SU-DHL-6 (cell line): ENCODE measurements around the gene CHSY1.

Experiments
- H2AFZ ChIP-seq: fragments of 200-600 bp; sonication (generic); 2 replicates; pipeline ENCODE4 v1.6.1; 2014; ENCODE audit warnings: low read depth, mild to moderate bottlenecking, moderate library complexity, mixed read lengths, antibody characterized with exemption, low read length; ENCODE audit not compliant: severe bottlenecking
- H3F3A ChIP-seq: fragments of 200-600 bp; shearing (Covaris generic); 2 replicates; pipeline ENCODE4 v1.6.0; 2016; ENCODE audit warnings: antibody characterized with exemption, mild to moderate bottlenecking; ENCODE audit not compliant: insufficient read depth
- H3K27ac ChIP-seq: fragments of 200-600 bp; sonication (generic); 2 replicates; pipeline ENCODE4 v1.5.1; 2016; ENCODE audit warnings: low read depth, mild to moderate bottlenecking, low read length, moderate library complexity, mixed read lengths
- H3K27me3 ChIP-seq: fragments of 200-600 bp; sonication (generic), shearing (Covaris generic); 2 replicates; pipeline ENCODE4 v1.6.0; 2014; ENCODE audit warnings: mild to moderate bottlenecking, low read length
- H3K36me3 ChIP-seq: fragments of 200-600 bp; sonication (generic); 2 replicates; pipeline ENCODE4 v1.6.1; 2014; ENCODE audit warnings: mild to moderate bottlenecking, low read length, mixed read lengths
- H3K4me2 ChIP-seq: fragments of 300-600, 200-600 bp; shearing (Covaris generic), sonication (generic); 2 replicates; pipeline ENCODE4 v1.6.0; 2014; ENCODE audit warnings: low read length, low read depth, mild to moderate bottlenecking; ENCODE audit not compliant: poor library complexity, severe bottlenecking
- H3K4me3 ChIP-seq: fragments of 200-600 bp; sonication (generic); 2 replicates; pipeline ENCODE4 v1.5.1; 2014; ENCODE audit warnings: antibody characterized with exemption, low read length, mild to moderate bottlenecking, mixed read lengths; ENCODE audit not compliant: insufficient read depth, poor library complexity, severe bottlenecking
- H3K79me2 ChIP-seq: fragments of 200-600 bp; sonication (generic); 2 replicates; pipeline ENCODE4 v1.6.1; 2014; ENCODE audit warnings: mild to moderate bottlenecking, low read length, moderate library complexity; ENCODE audit not compliant: insufficient read depth
- H3K9ac ChIP-seq: fragments of 200-600 bp; sonication (generic); 2 replicates; pipeline ENCODE4 v1.7.0; 2014; ENCODE audit warnings: mild to moderate bottlenecking, low read length
- H3K9me2 ChIP-seq: fragments of 200-600 bp; sonication (generic); replicated peaks from 2 replicates; pipeline ENCODE4 v1.6.1; 2014; ENCODE audit warnings: low read length; ENCODE audit not compliant: insufficient read depth
- H3K9me3 ChIP-seq: fragments of 200-600 bp; sonication (generic); 2 replicates; pipeline ENCODE4 v1.6.1; 2014; ENCODE audit warnings: low read length, mixed read lengths; ENCODE audit not compliant: insufficient read depth
- H4K20me1 ChIP-seq: fragments of 200-600 bp; sonication (generic); 2 replicates; pipeline ENCODE4 v1.6.1; 2014; ENCODE audit warnings: low read depth, mild to moderate bottlenecking, antibody characterized with exemption, low read length, moderate library complexity, mixed read lengths
- CTCF ChIP-seq: fragments of 200-600 bp; sonication (generic); IDR thresholded peaks from one replicate; pipeline ENCODE4 v1.5.1; 2017; ENCODE audit warnings: antibody characterized with exemption, mild to moderate bottlenecking, low read length, moderate library complexity; ENCODE audit not compliant: insufficient read depth, poor library complexity, severe bottlenecking
- EZH2phosphoT487 ChIP-seq: fragments of 200-600 bp; sonication (generic), shearing (Covaris generic); conservative IDR thresholded peaks from 2 replicates; pipeline ENCODE4 v1.6.1; 2018; ENCODE audit warnings: mild to moderate bottlenecking, antibody characterized with exemption, low read length, moderate library complexity, mixed read lengths

The CHSY1 gene

DNA sequence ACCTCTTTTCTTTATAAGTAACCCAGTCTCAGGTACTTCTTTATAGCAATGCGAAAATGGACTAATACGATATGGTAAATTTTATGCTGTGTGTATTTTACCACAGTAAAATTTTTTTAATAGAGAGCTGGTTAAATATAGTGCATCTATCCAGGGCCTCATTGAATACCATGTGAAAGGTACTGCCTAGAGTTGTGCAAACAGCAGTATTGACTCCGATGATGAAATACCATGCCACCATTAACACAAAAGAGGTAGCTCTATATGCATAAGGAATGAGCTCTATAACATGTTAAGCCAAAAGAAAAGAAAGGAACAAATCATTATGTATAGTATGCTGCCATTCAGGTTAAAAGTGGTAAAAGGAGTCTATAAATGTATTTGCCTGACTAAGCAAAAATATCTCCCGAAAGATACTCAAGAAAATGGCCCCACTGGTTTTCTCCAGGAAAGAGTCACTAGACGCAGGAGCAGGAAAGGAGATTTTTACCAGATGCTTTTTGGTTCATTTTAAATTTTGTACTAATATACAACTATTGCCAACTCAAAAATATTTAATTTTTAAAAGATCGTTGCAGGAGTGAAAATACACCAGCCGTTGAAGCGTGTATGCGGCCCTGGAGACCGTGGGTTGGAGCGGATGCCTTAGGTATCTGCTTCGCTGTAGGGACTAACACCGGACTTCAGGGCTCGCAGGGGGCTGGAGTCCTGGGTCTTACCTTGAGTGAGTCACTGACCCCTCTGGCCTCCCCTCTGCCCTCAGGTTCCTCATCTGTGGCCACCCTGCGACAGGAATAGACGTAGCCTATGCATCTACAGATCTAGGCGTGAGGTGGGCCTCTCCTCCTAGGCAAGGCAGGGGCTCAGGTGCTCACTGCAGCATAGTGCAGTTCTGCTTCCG is 120.1 kb downstream of the CHSY1 start:
- H3K27ac ChIP-seq, result no peak overlapping the region
- no peaks in the 10 kb centered on the region for H3K27me3 ChIP-seq

DNA sequence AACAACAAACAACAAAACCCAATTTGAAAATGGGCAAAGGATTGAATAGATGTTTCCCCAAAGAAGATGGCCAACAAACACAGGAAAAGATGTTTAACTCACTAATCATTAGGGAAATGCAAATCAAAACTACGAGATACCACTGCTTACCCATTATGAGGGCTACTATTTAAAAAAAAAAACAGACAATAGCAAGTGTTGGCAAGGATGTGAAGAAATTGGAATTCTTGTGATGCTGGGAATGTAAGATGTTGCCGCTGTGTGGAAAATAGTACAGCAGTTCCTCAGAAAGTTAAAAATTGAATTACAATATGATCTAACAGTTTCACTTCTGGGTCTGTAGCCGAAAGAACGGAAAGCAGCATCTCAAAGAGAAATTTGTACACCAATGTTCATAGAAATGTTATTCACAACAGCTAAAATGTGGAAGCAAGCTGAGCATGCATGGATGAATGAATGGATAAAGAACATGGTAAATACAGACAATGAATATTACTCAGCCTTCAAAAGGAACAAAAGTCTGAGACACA is 121.9 kb downstream of the CHSY1 start:
- Histone ChIP-seq H3K27ac (no peak overlapping the region), H3F3A (no peaks in the 10 kb centered on the region; the same call in 1 of the 2 replicates), H3K36me3 (no peaks in the 10 kb centered on the region), H3K27me3 (no peaks in the 10 kb centered on the region), H2AFZ (no peak overlapping the region), H3K9me3 (no peaks in the 10 kb centered on the region; the same call in 1 of the 2 replicates), H3K4me2 (no peak overlapping the region), H3K79me2 (no peaks in the 10 kb centered on the region), H3K9me2 (no peaks in the 10 kb centered on the region), H4K20me1 (no peaks in the 10 kb centered on the region), H3K4me3 (no peak overlapping the region), H3K9ac (no peak overlapping the region)
- TF ChIP-seq CTCF, result no peak

More for the DNA sequence above, 120.1 kb downstream of the CHSY1 start:
- Histone ChIP-seq H3K9me2 (no peaks in the 10 kb centered on the region), H2AFZ (no peak overlapping the region), H4K20me1 (no peaks in the 10 kb centered on the region), H3K9ac (no peak overlapping the region), H3F3A (no peaks in the 10 kb centered on the region; the same call in 1 of the 2 replicates), H3K4me3 (no peak overlapping the region), H3K36me3 (no peaks in the 10 kb centered on the region), H3K79me2 (no peaks in the 10 kb centered on the region), H3K4me2 (no peak overlapping the region), H3K9me3 (no peaks in the 10 kb centered on the region; the same call in 1 of the 2 replicates)
- TF ChIP-seq EZH2phosphoT487 (no peak), CTCF (no peak)

- Histone ChIP-seq H3F3A (no peaks in the 10 kb centered on the region; the same call in 1 of the 2 replicates), H4K20me1 (no peaks in the 10 kb centered on the region), H3K36me3 (no peaks in the 10 kb centered on the region), H3K79me2 (no peaks in the 10 kb centered on the region), H2AFZ (no peak overlapping the region), H3K9ac (peak overlapping the region; percentile 55; the same call in 1 of the 2 replicates), H3K4me2 (peak overlapping the region; percentile 56), H3K4me3 (no peak overlapping the region), H3K27ac (peak overlapping the region; percentile 82), H3K9me3 (no peaks in the 10 kb centered on the region), H3K27me3 (no peaks in the 10 kb centered on the region), H3K9me2 (no peaks in the 10 kb centered on the region)
- TF ChIP-seq EZH2phosphoT487 (no peak), CTCF (no peak)
These were observed 123.4 kb downstream of the CHSY1 start for GRCh38 chr15:101128221-101129015.
